ENCODE data around the gene MPRIP.

The MPRIP gene

GRCh38 chr17:17054636-17055035 is 12.4 kb downstream of the MPRIP start:
- no peak for TF ChIP-seq CTCF (IDR thresholded peaks at IDR 0.05)
- no peak overlapping the region for H3K4me3 ChIP-seq
- peak; percentile 57 for DNase-seq (ENCODE audit: low spot score)
- H3K27ac ChIP-seq, result peak overlapping the region in 1 of 2 donors; percentile 88

GRCh38 chr17:17055286-17056155 is 13.3 kb downstream of the MPRIP start:
- H3K27ac ChIP-seq, result peak overlapping the region; percentile 88 to 92
- peak; percentile 76 for DNase-seq (ENCODE audit: low spot score)
- TF ChIP-seq CTCF (IDR thresholded peaks at IDR 0.05), result no peak
- H3K4me3 ChIP-seq, result peak overlapping the region; percentile 56

- peak; percentile 82 for DNase-seq (ENCODE audit: low spot score)
- peak overlapping the region; percentile 88 to 92 for H3K27ac ChIP-seq
- TF ChIP-seq CTCF (IDR thresholded peaks at IDR 0.05), result no peak
- peak overlapping the region; percentile 56 for H3K4me3 ChIP-seq
These were observed 13.9 kb downstream of the MPRIP start for GRCh38 chr17:17056156-17056539.

GRCh38 chr17:17057057-17057551 is 14.8 kb downstream of the MPRIP start:
- Histone ChIP-seq H3K27ac (peak overlapping the region; percentile 88 to 92), H3K4me3 (no peak overlapping the region)
- DNase-seq (ENCODE audit: low spot score), result peak; percentile 49
- TF ChIP-seq CTCF (IDR thresholded peaks at IDR 0.05), result no peak

- DNase-seq (ENCODE audit: low spot score), result peak; percentile 64
- H3K27ac ChIP-seq, result peak overlapping the region; percentile 39 to 70
- no peak overlapping the region for H3K4me3 ChIP-seq
- no peak for TF ChIP-seq CTCF (IDR thresholded peaks at IDR 0.05)
These were observed 16.0 kb downstream of the MPRIP start for GRCh38 chr17:17058304-17058703.

GRCh38 chr17:17059301-17059890 is 17.1 kb downstream of the MPRIP start:
- peak; percentile 70 for DNase-seq (ENCODE audit: low spot score)
- Histone ChIP-seq H3K27ac (no peak overlapping the region), H3K4me3 (no peak overlapping the region)
- no peak for TF ChIP-seq CTCF (IDR thresholded peaks at IDR 0.05)
